ENCODE data around the gene EBLN1.

The EBLN1 gene

DNA sequence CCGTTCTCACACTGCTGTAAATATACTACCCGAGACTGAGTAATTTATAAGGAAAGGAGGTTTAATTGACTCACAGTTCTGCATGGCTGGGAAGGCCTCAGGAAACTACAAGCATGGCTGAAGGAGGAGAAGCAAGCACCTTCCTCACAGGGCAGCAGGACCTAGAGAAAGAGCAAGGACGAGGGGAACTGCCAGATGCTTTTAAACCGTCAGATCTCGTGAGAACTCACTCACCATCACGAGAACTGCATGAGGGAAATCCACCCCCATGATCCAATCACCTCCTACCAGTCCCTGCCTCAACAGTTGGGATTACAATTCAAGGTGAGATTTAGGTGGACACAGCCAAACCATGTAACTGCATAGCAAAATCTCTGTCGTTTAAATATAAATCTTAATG lies at the start of gene EBLN1:
Gene EBLN1 (minus strand): TSS at position 174 of the 400 bp plus-strand sequence. CDS start 8,032 bp downstream, outside the sequence.
- no peak for DNase-seq

GRCh38 chr10:22265839-22266537 lies 48.2 kb upstream of the EBLN1 start:
- no peak for DNase-seq

DNA sequence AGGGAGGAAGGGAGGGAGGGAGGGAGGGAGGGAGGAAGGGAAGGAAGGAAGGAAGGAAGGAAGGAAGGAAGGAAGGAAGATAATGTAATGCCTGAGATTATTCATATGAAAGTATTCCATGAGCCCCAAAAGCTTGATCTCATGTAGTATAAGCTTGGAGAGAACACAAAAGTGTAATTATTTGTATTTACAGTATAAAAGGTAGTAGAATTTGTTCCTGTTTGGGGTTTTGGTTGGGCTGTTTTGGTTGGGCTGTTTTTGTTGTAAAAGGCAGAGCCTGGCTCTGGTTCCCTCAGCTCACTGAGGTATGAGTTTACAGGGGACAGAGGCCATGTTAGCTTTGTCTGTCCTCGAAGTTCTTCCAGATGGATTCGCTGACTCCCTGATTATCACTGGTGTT lies 45.3 kb upstream of the EBLN1 start:
- DNase-seq, result no peak

DNA sequence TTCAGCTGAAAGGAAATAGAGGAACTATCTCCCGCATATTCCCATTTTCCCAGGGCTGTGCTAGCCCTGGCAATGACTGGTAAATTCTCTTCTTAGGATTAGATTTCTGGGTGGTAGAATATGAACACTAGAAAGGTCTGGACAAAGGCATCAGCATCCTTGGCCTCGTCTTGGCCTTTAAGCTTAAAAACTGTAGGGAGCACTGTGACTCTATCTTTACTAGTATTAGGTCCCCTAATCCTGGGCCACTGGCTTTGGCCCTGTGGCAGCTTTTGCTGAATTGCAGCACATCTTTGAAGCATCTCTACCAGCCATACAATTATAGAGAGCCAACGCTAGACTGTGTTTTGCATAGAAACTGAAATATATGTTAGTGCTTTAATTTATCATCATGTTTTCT lies 41.5 kb upstream of the EBLN1 start:
- DNase-seq, result peak; percentile 29

DNA sequence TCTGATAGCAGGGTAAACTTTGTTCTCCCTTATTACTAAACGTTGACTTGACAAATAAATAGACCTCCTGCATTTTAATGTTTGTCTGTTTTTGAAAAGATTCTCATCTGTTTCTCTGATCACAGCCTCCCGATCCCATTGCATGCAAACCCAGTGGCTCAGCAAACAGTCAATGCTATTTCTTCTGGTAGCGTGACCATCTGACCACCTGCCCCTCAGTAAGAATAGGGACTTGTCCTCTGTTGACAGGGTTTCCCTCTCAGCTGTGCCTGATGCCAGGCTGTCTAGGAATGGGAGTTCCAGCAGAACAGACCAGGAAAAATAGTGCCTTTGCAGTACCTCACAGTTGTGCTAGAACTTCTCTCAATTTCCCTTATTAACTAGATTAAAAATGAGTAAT lies 40.7 kb upstream of the EBLN1 start:
- no peak for DNase-seq

DNA sequence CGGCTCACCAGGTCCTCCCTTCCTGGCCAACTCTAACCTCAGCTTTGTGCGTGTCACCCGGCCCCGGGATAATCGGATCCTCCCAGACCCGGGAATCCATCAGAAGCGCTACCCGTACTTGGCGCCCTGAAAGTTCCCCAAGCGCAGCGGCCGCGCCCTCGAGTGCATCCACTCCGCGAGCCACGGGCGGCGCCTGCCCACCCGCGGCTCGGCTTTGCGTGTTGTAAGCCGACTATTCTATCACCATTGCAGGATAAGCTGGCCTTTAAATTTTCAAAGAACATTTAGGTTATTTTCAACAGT lies 35.7 kb upstream of the EBLN1 start:
- DNase-seq, result peak; percentile 52

DNA sequence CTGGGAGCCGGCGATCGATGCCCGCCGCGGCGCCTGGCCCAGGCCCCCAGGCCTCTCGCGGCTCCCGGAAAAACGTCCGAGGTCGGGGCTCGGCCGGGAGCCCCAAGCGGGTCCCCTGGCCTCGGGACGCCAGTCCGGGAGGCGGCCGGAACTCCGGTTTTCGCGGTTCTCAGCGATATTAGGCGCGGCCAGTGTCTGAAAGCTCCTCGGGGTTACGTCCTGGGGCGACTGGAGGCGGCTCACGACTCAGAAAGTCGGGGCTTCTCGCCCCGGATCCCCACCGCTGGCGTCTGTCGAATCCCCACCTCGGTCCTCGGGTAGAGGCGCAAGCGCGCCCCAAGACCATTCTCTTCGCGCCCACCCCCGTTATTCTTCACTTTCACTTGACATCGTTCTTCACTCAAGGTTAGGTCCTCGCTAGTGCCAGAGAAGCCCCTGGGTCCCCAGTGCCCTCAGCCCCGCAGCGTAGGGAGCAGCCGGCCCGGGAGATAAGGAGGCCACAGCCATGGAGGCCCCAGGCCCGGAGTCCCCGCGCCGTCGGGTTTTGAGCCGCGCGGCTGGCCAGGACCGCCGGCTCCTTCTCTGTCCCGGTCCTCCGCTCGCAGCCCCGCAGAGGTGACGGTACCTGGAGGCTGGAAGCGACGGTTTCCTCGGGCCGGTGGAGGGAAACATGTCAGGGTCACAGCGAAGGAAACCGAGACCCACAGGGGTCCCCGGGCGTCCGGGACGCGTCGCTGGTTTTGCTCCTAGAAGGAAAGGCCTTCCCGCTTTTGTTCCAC lies 35.2 kb upstream of the EBLN1 start:
- DNase-seq, result peak; percentile 52

DNA sequence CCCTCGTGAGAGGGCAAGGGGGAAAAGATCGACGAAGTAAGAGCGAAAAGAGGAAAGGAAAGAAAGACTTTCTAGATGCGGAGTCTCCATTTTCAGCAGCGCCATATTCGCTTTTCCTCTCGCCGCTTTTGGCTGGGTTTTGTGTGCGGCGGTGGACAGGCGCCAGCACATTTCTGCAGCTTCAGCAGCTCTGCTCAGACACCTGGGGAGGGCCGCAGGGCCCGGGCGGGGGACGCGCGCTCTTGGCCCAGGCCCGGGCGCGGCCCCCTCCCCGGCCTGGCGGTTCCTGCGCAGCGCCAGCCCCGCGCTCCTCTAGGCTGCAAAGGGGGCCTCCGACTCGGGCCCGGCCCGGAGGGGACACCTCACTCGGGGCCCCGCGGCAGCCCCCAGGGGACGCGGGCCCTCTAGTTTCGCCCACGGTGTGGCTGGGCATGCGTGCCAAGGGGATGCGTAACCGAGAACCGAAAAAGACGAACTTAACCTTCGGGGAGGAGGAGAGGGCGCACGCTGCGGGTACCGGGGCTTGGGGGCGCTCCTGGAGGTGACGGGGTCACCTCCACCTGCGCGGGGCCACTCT lies 34.5 kb upstream of the EBLN1 start:
- DNase-seq, result peak; percentile 41

DNA sequence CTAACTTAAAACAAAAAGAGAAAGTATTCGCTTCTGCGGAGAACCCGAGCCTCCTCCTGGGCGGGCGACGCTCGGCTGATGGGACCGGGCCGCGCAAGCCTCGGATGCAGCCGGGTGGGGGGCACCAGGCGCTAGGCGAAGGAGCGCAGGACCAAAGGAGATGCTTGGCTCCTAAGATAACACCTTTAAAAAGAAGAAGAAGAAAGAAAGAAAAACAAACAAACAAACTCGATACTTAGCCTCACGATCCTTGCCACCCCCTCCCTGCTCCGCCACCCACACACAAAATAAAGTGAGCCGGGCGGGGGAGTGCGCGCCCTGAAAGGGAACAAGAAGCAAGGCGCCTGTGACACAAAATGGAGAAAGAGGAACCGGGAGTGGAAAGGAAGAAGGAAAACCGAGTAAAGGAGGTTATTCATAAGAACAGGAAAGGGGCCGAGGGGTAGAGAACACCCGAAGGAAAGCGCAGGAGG lies 34.0 kb upstream of the EBLN1 start:
- peak; percentile 80 for DNase-seq

- peak; percentile 60 for DNase-seq
Measured at GRCh38 chr10:22250897-22251660, 33.3 kb upstream of the EBLN1 start.

GRCh38 chr10:22247636-22248035 lies 29.8 kb upstream of the EBLN1 start:
- no peak for DNase-seq

DNA sequence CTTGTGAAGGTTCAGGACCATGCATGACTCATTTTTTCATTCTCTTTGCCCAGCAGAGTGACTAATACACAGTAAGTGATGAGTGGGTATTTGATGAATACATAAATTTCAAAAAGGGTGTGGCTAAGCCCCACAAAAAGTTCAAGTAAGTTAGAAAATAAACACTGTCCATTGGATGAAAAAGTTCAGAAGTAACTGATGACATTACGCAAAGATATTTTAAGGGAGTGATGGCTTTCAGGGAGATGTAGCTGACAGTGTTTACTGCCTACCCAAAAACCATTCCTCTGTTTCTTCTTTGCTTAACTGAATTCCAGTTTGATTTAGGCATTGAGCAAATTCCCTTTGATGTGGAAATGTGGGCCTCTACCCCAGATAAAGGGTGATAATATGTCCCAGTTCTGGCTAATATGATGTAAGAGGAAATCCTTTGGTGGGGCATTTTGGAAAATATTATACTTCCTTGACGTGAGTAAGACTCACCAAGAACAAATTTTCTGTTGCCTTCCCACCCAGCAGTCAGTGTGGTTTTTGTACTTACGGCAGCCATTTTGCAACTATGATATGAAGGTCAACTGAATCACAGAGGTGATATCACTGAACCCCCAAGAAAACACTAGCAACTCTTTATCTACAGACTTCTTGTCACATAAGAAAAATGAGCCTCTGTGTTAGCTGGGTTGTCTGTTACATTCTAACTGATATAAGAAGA lies 29.0 kb upstream of the EBLN1 start:
- peak; percentile 19 for DNase-seq

- no peak for DNase-seq
Measured at GRCh38 chr10:22245567-22245966, 27.8 kb upstream of the EBLN1 start.

GRCh38 chr10:22244855-22245254 lies 27.0 kb upstream of the EBLN1 start:
- no peak for DNase-seq

DNA sequence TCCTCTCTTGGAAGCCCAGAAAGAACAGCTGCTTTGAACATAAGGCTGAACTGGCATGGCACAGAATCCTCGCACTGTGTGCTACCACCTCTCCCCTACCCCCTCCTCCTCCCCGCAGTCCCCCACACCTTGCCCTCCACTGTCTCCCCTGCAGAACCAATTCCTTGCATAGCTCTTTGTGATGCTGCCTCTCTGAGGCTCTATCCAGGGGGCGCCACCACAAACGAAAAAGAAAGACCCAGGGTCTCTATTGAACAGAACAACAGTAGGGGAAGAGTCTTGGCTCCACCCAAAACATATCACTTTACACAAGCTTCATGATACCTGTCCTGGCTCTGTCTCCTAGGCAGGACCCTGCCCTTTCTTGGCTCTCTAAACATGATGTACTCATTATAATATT lies 26.2 kb upstream of the EBLN1 start:
- peak; percentile 27 for DNase-seq

DNA sequence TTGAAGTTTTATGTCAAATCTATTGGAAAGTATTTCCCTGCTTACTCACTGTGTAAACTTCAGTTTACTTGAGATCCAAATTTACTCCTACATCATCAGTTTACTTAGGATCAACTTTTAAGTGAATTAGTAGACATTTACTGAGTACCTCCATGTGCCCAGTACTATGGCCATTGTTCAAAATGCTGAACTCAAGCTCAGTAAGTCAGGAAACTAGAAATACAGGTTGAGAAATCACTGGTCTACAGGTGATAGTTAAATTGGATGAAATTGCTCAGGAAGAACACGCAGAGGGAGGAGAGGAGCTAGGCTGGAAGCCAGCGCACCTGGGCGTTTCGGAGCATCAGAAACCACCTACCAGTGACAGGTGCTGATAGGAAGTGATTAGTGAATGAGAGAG lies 25.5 kb upstream of the EBLN1 start:
- no peak for DNase-seq

DNA sequence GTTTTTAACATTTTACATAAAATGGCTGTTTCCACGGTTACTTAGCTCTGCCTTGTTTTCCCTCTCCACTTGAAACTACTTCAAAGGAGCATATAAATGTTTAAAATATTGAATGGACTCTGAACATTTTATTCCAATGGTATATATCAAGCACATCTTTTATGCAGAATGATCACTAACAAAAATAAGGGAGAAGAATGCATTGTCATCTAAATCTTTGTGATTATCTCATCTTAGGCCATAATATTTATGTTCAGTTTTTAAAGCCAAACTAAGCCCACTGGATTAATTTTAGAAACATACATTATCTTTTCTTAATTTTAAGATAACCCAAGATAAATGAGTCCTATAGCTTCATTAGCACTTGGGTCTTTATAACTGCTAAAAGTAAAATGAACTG lies 13.4 kb upstream of the EBLN1 start:
- no peak for DNase-seq

- peak; percentile 86 for DNase-seq
Measured at GRCh38 chr10:22230158-22230833, 12.5 kb upstream of the EBLN1 start.

DNA sequence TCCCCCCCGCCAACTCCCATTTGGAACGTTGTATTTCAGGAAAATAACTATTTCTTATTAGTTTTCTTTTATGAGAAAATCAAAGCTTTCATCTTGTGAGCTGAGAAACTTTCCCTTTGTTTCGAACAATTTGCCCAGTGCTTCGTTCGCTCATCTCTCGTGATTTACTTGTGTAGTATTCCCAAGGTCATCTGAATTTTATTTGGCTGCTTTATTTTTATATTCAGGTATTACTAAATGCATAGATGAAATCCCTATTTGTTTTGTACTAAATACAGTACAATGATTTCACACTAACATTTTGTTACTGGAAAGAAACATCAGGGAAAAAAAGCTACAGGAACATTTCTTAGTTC lies 12.0 kb upstream of the EBLN1 start:
- DNase-seq, result peak; percentile 32

DNA sequence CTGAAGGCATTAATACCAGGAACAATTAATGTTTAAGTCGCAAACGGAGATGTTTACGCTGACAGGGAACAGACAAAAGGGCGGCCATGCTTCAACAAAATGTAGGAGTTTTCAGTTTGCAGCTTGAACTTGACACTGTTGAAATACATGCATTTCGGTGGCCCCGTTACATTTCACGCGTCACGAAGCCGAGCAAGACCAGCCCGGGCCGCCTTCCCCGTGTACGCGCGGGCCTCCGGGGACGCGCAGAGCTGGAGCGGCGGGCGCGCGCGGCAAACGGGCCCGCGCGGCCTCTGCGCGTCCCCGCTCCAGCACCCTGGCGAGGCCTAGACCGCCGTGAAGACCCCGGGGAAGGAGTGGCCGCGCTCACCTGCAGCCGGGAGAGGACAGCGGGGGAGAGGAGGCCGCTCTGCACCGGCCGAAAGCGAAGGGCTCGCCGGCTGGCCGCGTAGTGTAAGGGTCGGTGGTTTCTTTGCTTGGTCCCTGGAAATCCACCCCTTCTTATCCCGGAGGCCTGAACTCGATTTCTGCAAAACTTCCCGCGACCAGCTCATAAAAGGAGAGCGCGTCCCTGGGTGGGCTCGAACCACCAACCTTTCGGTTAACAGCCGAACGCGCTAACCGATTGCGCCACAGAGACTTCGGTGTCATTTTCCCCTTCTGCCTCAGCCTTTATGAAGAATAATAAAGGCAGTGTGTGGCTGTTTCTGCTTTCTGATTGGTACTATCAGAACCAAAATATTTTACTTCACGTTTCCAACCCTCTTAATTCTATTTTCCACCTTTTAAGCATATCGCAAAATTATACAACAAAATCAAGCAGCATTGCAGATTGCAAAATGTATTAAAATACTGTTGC lies 11.4 kb upstream of the EBLN1 start:
- peak; percentile 91 for DNase-seq
